ENCODE measurements around the gene TIPARP.

- TF ChIP-seq, protein P1, sequence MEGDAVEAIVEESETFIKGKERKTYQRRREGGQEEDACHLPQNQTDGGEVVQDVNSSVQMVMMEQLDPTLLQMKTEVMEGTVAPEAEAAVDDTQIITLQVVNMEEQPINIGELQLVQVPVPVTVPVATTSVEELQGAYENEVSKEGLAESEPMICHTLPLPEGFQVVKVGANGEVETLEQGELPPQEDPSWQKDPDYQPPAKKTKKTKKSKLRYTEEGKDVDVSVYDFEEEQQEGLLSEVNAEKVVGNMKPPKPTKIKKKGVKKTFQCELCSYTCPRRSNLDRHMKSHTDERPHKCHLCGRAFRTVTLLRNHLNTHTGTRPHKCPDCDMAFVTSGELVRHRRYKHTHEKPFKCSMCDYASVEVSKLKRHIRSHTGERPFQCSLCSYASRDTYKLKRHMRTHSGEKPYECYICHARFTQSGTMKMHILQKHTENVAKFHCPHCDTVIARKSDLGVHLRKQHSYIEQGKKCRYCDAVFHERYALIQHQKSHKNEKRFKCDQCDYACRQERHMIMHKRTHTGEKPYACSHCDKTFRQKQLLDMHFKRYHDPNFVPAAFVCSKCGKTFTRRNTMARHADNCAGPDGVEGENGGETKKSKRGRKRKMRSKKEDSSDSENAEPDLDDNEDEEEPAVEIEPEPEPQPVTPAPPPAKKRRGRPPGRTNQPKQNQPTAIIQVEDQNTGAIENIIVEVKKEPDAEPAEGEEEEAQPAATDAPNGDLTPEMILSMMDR (IDR thresholded peaks at IDR 0.05) = no peak
- TF ChIP-seq POLR2AphosphoS5 (IDR thresholded peaks at IDR 0.05) = no peak
Measured at GRCh38 chr3:156702367-156702766, 28.0 kb downstream of the TIPARP start.

Data from gastroesophageal sphincter (tissue), 3 donors.